GM19324 (cell line): ENCODE measurements around the gene ZNF486.
"Not testable (repeated sequence)": the region's sequence is repeated elsewhere in the genome, so short reads cannot be mapped to it uniquely, and the experiment has no call there.

Experiments used
- ATAC-seq: cut with Tn5 transposase; IDR thresholded peaks from one replicate; pipeline ENCODE4 v1.9.1; 2021; ENCODE audit warnings: mild to moderate bottlenecking, moderate library complexity; ENCODE audit not compliant: unreplicated experiment, low FRiP score

The ZNF486 gene

DNA sequence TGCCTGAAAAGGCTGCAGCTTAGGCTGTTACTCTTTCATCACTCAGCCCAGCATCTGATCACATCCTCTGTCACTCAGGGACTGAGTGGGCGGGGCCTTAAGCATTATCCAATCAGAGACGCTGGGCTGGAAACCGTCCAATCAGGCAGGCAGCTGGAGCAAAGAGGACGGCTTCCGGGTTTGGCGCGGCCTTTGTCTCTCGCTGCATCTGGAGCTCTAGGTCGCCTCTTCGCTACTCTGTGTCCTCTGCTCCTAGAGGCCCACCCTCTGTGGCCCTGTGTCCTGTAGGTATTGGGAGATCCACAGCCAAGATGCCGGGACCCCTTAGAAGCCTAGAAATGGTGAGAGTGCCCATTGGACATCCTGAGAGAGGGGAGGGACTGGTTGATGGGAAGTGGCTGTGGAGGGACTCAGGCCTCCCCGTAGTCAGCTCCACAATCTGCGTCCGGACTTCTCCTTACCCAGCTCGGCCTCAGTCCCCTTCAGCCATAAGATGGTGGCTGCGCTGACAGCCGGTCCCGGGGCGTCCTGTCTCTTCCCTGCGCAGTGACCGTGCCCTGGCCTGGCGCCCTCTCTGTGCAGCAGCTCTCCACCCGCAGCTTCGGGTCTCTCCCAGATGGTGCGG lies at the start of gene ZNF486:
Gene ZNF486, plus strand, starts transcription at position 195 of the 625 bp plus-strand sequence. Its CDS starts 117 bp downstream, at position 312.
- ATAC-seq = no peak

DNA sequence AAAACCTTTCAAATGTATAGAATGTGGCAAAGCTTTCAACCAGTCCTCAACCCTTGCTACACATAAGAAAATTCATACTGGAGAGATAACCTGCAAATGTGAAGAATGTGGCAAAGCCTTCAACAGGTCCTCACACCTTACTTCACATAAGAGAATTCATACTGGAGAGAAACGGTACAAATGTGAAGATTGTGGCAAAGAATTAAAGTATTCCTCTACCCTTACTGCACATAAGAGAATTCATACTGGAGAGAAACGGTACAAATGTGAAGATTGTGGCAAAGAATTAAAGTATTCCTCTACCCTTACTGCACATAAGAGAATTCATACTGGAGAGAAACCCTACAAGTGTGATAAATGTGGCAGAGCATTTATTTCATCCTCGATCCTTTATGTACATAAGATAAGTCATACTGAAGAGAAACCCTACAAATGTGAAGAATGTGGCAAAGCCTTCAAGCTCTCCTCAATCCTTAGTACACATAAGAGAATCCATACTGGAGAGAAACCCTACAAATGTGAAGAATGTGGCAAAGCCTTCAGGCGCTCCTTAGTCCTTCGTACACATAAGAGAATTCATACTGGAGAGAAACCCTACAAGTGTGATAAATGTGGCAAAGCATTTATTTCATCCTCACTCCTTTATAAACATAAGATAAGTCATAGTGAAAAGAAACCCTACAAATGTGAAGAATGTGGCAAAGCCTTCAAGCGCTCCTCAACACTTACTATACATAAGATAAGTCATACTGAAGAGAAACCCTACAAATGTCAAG lies 48.8 kb upstream of the ZNF486 start:
- ATAC-seq = not testable (repeated sequence)

DNA sequence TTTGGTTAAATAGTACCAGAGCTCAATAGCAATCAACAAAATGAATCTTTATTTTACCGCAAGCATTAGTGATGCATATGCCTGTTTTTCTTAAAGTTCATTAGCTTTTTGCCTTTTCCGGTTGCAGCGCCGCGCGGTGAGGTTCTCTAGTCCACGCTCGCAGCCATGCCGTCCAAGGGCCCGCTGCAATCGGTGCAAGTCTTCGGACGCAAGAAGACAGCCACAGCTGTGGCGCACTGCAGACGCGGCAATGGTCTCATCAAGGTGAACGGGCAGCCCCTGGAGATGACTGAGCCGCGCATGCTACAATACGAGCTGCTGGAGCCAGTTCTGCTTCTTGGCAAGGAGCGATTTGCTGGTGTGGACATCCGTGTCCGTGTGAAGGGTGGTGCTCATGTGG lies 42.1 kb upstream of the ZNF486 start:
- ATAC-seq = no peak

DNA sequence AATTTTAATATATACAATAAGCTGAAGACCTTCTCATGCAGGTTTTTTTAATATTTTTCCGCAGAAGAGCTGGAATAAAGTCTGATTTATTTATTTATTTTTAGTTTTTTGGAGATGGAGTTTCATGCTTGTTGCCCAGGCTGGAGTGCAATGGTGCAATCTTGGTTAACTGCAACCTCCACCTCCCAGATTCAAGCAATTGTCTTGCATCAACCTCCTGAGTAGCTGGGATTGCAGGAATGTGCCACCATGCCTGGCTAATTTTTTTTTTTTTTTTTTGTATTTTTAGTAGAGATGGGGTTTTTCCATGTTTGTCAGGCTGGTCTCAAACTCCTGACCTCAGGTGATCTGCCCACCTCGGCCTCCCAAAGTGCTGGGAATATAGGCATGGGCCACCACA lies 34.1 kb upstream of the ZNF486 start:
- ATAC-seq = not testable (repeated sequence)

DNA sequence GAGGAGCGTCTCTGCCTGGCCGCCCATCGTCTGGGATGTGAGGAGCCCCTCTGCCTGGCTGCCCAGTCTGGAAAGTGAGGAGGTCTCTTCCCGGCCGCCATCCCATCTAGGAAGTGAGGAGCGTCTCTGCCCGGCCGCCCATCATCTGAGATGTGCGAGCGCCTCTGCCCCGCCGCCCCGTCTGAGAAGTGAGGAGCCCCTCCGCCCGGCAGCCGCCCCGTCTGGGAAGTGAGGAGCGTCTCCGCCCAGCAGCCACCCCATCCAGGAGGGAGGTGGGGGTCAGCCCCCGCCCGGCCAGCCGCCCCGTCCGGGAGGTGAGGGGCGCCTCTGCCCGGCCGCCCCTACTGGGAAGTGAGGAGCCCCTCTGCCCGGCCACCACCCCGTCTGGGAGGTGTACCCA lies 29.3 kb upstream of the ZNF486 start:
- not testable (repeated sequence) for ATAC-seq

DNA sequence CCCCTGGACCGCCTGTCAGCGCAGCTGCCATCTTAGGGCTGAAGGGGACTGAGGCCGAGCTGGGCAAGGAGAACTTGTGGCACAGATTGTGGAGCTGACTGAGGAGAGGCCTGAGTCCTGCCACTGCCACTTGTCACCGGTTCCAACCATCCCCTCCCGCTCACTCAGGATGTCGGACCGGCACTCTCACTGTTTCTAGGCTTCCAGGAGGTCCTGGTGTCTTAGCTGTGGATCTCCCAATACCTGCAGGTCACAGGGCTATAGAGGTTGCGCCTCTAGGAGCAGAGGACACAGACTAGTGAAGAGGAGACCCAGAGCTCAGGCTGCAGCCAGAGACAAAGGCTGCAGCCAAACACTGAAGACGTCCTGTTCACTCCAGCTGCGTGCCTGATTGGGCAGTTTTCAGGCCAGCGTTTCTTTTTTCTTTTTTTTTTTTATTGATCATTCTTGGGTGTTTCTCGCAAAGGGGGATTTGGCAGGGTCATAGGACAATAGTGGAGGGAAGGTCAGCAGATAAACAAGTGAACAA lies 15.3 kb upstream of the ZNF486 start:
- ATAC-seq = no peak

DNA sequence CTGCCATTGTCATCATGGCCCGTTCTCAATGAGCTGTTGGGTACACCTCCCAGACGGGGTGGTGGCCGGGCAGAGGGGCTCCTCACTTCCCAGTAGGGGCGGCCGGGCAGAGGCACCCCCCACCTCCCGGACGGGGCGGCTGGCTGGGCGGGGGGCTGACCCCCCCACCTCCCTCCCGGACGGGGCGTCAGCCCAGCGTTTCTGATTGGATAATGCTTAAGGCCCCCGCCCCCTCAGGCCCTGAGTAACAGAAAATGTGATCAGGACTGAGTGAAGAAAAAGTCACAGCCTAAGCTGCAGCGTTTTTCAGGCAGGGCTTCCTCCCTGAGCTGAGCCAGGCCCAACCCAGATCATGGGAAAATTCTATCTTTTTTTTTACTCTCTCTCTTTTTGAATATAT lies 14.5 kb upstream of the ZNF486 start:
- not testable (repeated sequence) for ATAC-seq

DNA sequence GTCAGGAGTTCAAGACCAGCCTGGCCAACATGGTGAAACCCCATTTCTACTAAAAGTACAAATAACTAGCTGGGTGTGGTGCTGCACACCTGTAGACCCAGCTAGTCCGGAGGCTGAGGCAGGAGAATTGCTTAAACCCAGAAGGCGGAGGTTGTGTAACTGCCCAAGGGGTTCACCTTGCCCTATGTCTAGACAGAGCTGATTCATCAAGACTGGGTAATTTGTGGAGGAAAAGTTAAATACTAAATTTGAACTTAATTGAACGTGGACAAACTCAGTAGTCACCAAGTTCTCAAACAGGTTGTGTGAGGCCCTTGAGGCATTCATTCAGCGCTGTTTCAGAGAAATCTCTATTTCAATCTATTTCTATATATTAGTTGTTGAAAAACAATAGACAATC lies 13.7 kb upstream of the ZNF486 start:
- no peak for ATAC-seq

DNA sequence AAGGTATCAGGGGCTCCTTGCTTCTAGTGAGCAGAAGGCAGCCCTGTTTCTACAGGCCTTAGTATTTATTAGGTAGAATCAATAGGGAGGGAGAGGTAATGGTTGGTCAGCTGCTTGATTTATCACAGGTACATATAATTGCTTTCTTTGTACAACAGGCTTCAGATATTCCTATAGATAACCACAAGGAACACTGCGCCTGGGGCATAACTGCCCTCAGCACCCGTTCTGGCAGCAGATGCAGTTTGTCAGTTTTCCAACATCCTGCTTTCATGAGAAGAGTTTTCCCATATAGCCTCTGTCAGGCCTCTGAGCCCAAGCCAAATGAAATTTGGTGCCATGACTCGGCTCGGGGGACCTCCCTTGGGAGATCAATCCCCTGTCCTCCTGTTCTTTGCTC lies 12.4 kb upstream of the ZNF486 start:
- ATAC-seq = no peak

DNA sequence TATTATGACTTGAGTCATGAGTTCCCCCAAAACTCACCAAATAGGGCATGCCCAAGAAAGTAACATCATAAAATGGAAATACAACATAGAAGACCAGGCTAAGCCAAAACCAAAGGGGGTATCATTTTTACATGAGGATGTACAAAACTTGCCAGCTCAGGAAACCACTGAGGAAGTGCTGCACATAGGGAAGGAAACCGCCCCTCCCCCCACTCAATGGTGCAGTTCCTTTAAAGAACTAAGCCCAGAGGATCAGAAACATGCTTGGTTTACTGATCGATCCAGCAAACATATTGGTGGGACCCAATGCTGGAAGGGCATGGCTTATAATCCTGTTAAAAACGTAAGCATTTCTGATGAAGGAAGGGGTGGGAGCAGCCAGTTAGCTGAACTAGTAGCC lies 4.2 kb upstream of the ZNF486 start:
- ATAC-seq = no peak

DNA sequence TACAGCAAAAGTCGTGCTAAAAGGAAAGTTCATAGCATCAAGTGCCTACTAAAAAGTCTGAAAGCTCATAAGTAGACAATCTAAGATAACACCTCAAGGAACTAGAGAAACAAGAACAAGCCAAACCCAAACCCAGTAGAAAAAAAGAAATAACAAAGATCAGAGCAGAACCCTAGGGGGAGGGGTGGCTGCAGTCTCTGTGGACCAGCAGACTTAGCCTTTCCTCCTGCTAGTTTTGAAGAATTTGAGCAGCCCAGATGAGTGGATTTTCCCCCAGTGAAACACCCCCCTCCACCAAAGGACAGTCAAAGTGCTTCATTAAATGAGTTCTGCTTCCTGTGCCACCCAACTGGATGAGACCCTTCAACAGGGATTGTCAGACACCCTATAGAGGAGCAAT lies 2.6 kb upstream of the ZNF486 start:
- no peak for ATAC-seq

DNA sequence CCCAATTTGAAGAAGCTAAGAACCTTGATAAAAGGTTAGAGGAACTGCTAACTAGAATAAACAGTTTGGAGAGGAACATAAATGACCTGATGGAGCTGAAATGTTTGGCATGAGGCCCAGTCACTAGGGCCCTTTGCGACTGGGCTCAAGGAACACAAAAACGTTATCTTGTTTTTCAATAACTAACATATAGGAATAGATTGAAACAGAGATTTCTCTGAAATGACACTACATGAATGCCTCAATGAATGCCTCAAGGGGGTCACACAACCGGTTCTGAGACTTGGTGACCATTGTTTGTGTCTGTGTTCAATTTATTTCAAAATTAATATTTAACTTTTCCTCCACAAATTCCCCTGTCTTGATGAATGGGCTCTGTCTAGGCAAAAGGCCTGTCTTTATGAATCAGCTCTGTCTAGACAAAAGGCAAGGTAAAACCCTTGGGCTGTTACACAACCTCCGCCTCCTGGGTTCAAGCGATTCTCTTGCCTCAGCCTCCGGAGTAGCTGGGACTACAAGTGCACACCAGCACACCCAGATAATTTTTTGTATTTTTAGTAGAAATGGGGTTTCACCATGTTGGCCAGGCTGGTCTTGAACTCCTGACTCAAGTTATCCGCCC lies 932 bp upstream of the ZNF486 start:
- ATAC-seq = no peak

DNA sequence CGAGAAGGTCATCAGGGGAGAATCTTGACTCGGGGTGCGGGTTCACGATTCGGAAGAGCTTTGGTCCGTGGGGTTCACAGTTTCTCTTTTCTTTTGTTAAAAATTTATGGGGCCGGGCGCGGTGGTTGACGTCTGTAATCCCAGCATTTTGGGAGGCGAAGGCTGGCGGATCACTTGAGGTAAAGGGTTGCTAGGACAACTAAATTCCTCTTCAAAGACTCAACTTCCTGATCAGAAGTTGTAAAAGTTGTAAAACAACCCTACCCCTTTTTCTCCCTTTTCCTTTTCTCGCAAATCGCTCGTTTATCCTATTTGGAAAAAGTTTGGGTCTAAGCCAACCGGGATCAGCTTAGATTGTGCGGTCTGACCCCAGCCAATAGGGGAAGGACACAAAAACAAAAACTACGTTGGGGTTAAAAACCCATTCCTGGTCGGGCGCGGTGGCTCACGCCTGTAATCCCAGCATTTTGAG lies 673 bp downstream of the ZNF486 start:
- ATAC-seq = no peak

DNA sequence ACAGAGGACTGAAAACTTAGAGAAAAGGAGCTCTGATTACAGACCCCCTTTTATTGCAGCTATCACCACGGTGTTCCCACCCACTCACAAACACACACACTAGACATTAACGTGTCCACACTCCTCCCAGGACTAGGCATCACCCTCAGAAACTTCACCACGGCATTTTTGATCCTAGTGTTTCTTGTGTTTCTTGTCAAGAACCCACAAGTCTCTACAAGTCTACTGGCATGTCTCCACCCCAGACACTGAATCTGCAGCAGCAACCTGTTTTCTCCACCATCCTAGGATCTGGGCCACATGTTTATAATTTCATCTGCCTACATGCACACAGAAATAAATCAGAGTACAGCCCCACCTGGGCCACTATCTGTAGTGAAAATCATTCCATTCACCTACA lies 4.3 kb downstream of the ZNF486 start:
- ATAC-seq = no peak

DNA sequence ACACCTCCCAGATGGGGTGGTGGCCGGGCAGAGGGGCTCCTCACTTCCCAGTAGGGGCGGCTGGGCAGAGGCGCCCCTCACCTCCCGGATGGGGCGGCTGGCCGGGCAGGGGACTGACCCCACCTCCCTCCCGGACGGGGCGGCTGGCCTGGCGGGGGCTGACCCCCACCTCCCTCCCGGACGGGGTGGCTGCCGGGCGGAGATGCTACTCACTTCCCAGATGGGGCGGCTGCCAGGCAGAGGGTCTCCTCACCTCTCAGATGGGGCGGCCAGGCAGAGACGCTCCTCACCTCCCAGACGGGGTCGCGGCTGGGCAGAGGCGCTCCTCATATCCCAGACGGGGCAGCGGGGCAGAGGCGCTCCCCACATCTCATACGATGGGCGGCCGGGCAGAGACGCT lies 8.8 kb downstream of the ZNF486 start:
- ATAC-seq = not testable (repeated sequence)

DNA sequence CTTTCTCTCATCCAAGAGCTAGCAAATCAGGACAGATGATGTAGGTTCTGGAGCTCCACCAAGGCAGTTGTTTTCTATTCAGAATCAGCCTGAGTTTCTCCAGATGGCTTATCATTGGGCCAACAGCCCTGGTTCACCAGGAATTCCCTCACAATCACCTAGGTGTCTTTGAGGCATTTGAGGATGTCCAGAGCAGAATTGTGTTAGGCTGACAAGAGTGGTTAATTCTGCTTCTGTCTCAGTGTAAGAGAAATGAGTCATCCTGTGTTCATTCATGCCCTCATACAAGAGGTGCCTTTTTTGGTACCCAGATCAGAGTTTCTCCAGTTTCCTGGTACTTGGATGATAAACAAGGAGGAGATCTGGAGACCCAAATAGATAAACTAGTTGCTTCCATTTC lies 12.9 kb downstream of the ZNF486 start:
- not testable (repeated sequence) for ATAC-seq

DNA sequence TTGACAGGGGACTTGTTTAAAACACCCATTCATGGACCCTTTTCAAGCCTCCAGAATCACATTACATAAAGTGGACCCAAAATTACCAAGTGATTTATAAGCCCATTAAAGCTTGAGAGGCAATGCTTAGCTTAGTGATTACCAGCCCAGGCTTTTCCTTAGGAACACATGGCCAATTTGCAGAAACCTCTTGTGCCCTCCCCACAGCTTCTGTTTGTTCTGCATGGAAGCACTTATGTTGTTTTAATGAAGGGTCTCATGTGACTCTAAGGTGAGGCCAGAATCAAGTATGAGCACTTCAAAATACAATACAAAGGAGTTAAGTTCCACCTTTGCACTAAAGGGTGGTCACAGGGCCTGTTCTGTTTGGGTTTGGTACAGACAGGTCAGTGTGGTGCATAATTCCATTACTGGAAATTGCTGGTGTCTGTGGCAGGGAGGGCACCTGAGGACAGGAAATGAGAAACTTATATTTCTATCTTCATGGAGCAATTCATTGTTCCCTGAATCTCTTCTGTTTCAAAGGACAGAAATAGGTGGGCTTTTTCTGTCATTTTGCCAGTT lies 15.3 kb downstream of the ZNF486 start:
- ATAC-seq = no peak

DNA sequence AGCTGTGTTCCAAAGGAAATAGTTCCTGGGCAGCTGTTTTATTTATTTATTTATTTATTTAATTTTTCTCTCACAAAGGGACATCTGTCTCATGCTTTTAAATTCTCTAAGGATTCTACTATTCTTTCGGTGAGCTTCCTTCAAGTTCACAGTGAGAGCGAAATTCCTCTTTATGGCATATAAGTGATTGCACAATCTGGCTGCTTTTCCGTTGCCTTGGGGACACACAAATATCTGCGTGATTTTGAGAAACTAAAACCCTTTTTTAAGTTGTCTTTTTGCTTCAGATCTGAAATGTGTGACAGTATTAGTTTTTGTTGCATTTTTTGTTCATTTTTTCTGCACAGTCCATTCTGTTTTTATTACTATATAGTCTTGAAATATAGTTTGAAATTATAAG lies 19.2 kb downstream of the ZNF486 start:
- no peak for ATAC-seq

DNA sequence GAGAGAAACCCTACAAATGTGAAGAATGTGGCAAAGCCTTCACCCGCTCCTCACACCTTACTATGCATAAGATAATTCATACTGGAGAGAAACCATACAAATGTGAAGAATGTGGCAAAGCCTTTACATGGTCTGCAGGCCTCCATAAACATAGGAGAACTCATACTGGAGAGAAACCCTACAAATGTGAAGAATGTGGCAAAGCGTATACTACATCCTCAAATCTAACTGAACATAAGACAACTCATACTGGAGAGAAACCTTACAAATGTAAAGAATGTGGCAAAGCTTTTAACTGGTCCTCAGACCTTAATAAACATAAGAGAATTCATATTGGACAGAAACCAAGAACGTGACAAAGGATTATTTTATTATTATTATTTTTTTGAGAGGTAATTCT lies 30.7 kb downstream of the ZNF486 start:
- no peak for ATAC-seq

DNA sequence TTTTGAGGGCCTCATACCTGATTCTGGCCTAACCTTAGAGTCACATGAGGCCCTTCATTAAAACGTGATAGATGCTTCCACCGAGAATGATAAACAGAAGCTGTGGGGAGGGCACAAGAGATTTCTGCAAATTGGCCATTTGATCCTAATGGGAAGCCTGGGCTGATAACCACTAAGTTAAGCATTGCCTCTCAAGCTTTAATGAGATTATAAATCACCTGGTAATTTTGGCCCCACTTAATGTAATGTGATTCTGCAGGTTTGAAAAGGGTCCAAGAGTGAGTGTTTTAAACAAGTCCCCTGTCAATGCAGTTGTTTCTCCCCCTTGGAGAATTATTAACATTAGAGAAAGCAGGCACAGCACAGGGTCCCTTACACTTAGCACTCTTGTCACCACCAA lies 42.0 kb downstream of the ZNF486 start:
- no peak for ATAC-seq

DNA sequence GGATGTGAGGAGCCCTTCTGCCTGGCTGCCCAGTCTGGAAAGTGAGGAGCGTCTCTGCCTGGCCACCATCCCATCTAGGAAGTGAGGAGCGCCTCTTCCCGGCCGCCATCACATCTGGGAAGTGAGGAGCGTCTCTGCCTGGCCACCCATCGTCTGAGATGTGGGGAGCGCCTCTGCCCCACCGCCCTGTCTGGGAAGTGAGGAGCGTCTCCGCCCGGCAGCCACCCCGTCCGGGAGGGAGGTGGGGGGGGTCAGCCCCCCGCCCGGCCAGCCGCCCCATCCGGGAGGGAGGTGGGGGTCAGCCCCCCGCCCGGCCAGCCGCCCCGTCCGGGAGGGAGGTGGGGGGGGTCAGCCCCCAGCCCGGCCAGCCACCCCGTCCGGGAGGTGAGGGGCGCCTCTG lies 47.4 kb downstream of the ZNF486 start:
- ATAC-seq = not testable (repeated sequence)
